Upper lobe of left lung (tissue), 4 donors: ENCODE data around the gene TRIM71.
A peak's percentile ranks its signal among the peaks of the same experiment; 100 is the strongest.

Experiments
- CTCF ChIP-seq, 6 experiments: fragments of 450-650 bp in 4 of 6; fragments of 200-600 bp in 2 of 6; sonication (generic) in 2 of 6; IDR thresholded peaks; one replicate each; pipeline ENCODE4 v1.5.1; 2016 to 2019; ENCODE audit warnings: antibody characterized with exemption in 6 of 6
- EP300 ChIP-seq, 4 donors: sonication (generic); formaldehyde crosslinking; IDR thresholded peaks; one replicate each; pipeline ENCODE4 v1.5.1; 2017; ENCODE audit warnings: antibody characterized with exemption in 4 of 4, control low read depth in 2 of 4
- POLR2A ChIP-seq, 4 donors: fragments of 450-650 bp; IDR thresholded peaks; one replicate each; pipeline ENCODE4 v1.5.1; 2016 to 2017; ENCODE audit warnings: antibody characterized with exemption in 4 of 4, mild to moderate bottlenecking in 2 of 4
- POLR2AphosphoS5 ChIP-seq, 2 donors: sonication (generic); formaldehyde crosslinking; IDR thresholded peaks; one replicate each; pipeline ENCODE4 v1.5.1; 2017; ENCODE audit warnings: antibody characterized with exemption in 2 of 2

- TF ChIP-seq EP300 (IDR thresholded peaks at IDR 0.05) = peak in 1 of 4 donors; percentile 52
- no peak for TF ChIP-seq POLR2A (IDR thresholded peaks at IDR 0.05)
- TF ChIP-seq CTCF (IDR thresholded peaks at IDR 0.05) = no peak
- TF ChIP-seq POLR2AphosphoS5 (IDR thresholded peaks at IDR 0.05) = peak in 1 of 2 donors; percentile 24
Measured at GRCh38 chr3:32913790-32914446, 96.1 kb downstream of the TRIM71 start.
